Endodermal cell (in vitro differentiated cells): ENCODE results near the gene LLGL2. TPM values are rescaled to one million over a fixed set of nuclear protein-coding genes. Genes with fewer than 3 reads are reported as not detected.

Source experiments
- DNase-seq: peaks from one replicate; pipeline ENCODE4 v3.0.0-alpha.2; 2017
- H3K27ac ChIP-seq: 2 replicates; pipeline ENCODE4 v1.5.1; 2013; ENCODE audit warnings: mild to moderate bottlenecking, low read depth, low read length, moderate library complexity
- H3K27me3 ChIP-seq: 2 replicates; pipeline ENCODE4 v1.6.1; 2013; ENCODE audit warnings: mild to moderate bottlenecking, low read length, moderate library complexity; ENCODE audit not compliant: insufficient read depth, control insufficient read depth, poor library complexity, severe bottlenecking
- H3K36me3 ChIP-seq: 2 replicates; pipeline ENCODE4 v1.7.0; 2013; ENCODE audit warnings: mild to moderate bottlenecking, low read length, moderate library complexity; ENCODE audit not compliant: control insufficient read depth, insufficient read depth
- H3K4me1 ChIP-seq: one replicate; pipeline ENCODE4 v1.7.0; 2013; ENCODE audit warnings: low read length; ENCODE audit not compliant: control insufficient read depth, insufficient read depth
- H3K4me3 ChIP-seq: 2 replicates; pipeline ENCODE4 v1.5.1; 2013; ENCODE audit warnings: mild to moderate bottlenecking, low read length, moderate library complexity
- H3K9ac ChIP-seq: 2 replicates; pipeline ENCODE4 v1.6.1; 2013; ENCODE audit warnings: mild to moderate bottlenecking, low read length, moderate library complexity; ENCODE audit not compliant: poor library complexity, severe bottlenecking; ENCODE audit errors: extremely low read depth
- H3K9me3 ChIP-seq: 2 replicates; pipeline ENCODE4 v1.6.1; 2013; ENCODE audit warnings: mild to moderate bottlenecking, low read length, moderate library complexity; ENCODE audit not compliant: control insufficient read depth
- H3K27ac Mint-ChIP-seq: 2 replicates; pipeline ENCODE4 v1.8.0; 2020; ENCODE audit warnings: mixed read lengths
- H3K27me3 Mint-ChIP-seq: 2 replicates; pipeline ENCODE4 v1.8.0; 2021; ENCODE audit warnings: mild to moderate bottlenecking, mixed read lengths; ENCODE audit not compliant: insufficient read depth
- H3K36me3 Mint-ChIP-seq: 2 replicates; pipeline ENCODE4 v1.8.0; 2020; ENCODE audit warnings: low read depth, mixed read lengths
- H3K4me1 Mint-ChIP-seq: 2 replicates; pipeline ENCODE4 v1.8.0; 2020; ENCODE audit warnings: mixed read lengths
- H3K4me3 Mint-ChIP-seq: 2 replicates; pipeline ENCODE4 v1.8.0; 2020; ENCODE audit warnings: mild to moderate bottlenecking, moderate library complexity, mixed read lengths
- H3K9me3 Mint-ChIP-seq: 2 replicates; pipeline ENCODE4 v1.8.0; 2020; ENCODE audit warnings: mild to moderate bottlenecking, mixed read lengths
- CTCF ChIP-seq: fragments of 200-600 bp; sonication (generic); conservative IDR thresholded peaks from 2 replicates; pipeline ENCODE4 v1.5.0; 2021; ENCODE audit warnings: antibody characterized with exemption, mild to moderate bottlenecking
- WGBS, 2 experiments: methylation state at CpG; one replicate each; pipeline versions ENCODE4 v1.1.5 to v1.1.7; 2013; ENCODE audit warnings: missing lambda C conversion rate in 2 of 2, mixed read lengths in 1 of 2; ENCODE audit not compliant: insufficient coverage in 1 of 2, insufficient read length in 1 of 2; 5-methylcytosine and 5-hydroxymethylcytosine counted together
- total RNA-seq, 2 donors: library from RNA; stranded (reverse); fragmentation: NEBNext Ultra II Directional in 1 of 2; extraction: Animal tissue kit (Norgen Biotek cat#: 25700) in 1 of 2; gene quantifications; 2 replicates in 1 of 2; 3 replicates in 1 of 2; pipeline ENCODE4 v1.2.1, GENCODE V29; 2021

LLGL2 gene
- total RNA-seq, 2 donors from 2014 or later = 128 to 149 TPM

GRCh38 chr17:75571197-75571884, 45.8 kb downstream of the LLGL2 start:
- Histone ChIP-seq H3K27ac (no peak overlapping the region), H3K4me3 (no peak overlapping the region), H3K27me3 (no peaks in the 10 kb centered on the region), H3K4me1 (no peaks in the 10 kb centered on the region), H3K9ac (no peak overlapping the region), H3K36me3 (no peaks in the 10 kb centered on the region), H3K9me3 (no peaks in the 10 kb centered on the region)
- Mint-ChIP-seq H3K36me3 (peaks cover 28% of the 10 kb centered on the region), H3K4me1 (no peaks in the 10 kb centered on the region), H3K9me3 (no peaks in the 10 kb centered on the region), H3K27me3 (no peaks in the 10 kb centered on the region), H3K27ac (no peak overlapping the region), H3K4me3 (no peak overlapping the region)
- DNase-seq = peak; percentile 43
- no peak for TF ChIP-seq CTCF
- 90 to 97% methylated on average over 2 to 15 of the region's 15 CpGs for WGBS, 2 experiments

- 94 to 100% methylated on average over 2 to 16 of the region's 16 CpGs for WGBS, 2 experiments
- Histone ChIP-seq H3K9ac (no peak overlapping the region), H3K27ac (no peak overlapping the region), H3K4me3 (no peak overlapping the region), H3K27me3 (no peaks in the 10 kb centered on the region), H3K9me3 (no peaks in the 10 kb centered on the region), H3K36me3 (no peaks in the 10 kb centered on the region), H3K4me1 (no peaks in the 10 kb centered on the region)
- DNase-seq = peak; percentile 36
- Mint-ChIP-seq H3K9me3 (no peaks in the 10 kb centered on the region), H3K27me3 (no peaks in the 10 kb centered on the region), H3K27ac (peak overlapping the region; percentile 65), H3K4me3 (no peak overlapping the region), H3K36me3 (peaks cover 23% of the 10 kb centered on the region), H3K4me1 (no peaks in the 10 kb centered on the region)
- TF ChIP-seq CTCF = no peak
Observed at GRCh38 chr17:75571885-75572215, 46.4 kb downstream of the LLGL2 start.

- no peaks in the 10 kb centered on the region for H3K36me3 ChIP-seq
Observed at GRCh38 chr17:75572713-75573539, 47.4 kb downstream of the LLGL2 start.

More at GRCh38 chr17:75572713-75573539, 47.4 kb downstream of the LLGL2 start:
- DNase-seq = peak; percentile 40
- no peak overlapping the region for H3K4me3 Mint-ChIP-seq
- Histone ChIP-seq H3K4me1 (no peaks in the 10 kb centered on the region), H3K9me3 (no peaks in the 10 kb centered on the region), H3K27ac (no peak overlapping the region), H3K4me3 (no peak overlapping the region), H3K9ac (no peak overlapping the region), H3K27me3 (no peaks in the 10 kb centered on the region)
- no peaks in the 10 kb centered on the region for H3K27me3 Mint-ChIP-seq
- H3K4me1 Mint-ChIP-seq = no peaks in the 10 kb centered on the region
- H3K27ac Mint-ChIP-seq = no peak overlapping the region
- WGBS, 2 experiments = 94 to 95% methylated on average over 34 to 39 of the region's 39 CpGs
- H3K36me3 Mint-ChIP-seq = peaks cover 21% of the 10 kb centered on the region
- H3K9me3 Mint-ChIP-seq = no peaks in the 10 kb centered on the region
- TF ChIP-seq CTCF = no peak
